OCI-LY1 (cell line): ENCODE data around the gene RNF19B.

Experiments
- H2AFZ ChIP-seq: fragments of 200-600 bp; sonication (generic), shearing (Covaris generic); 2 replicates; pipeline ENCODE4 v1.6.0; 2014; ENCODE audit warnings: antibody characterized with exemption, mild to moderate bottlenecking, low read length
- H3F3A ChIP-seq: fragments of 200-600 bp; sonication (generic), shearing (Covaris generic); 2 replicates; pipeline ENCODE4 v1.6.0; 2014; ENCODE audit warnings: mild to moderate bottlenecking, antibody characterized with exemption, low read length, moderate library complexity; ENCODE audit not compliant: insufficient read depth
- H3K27ac ChIP-seq: fragments of 200-600 bp; sonication (generic); 2 replicates; pipeline ENCODE4 v1.5.1; 2014; ENCODE audit warnings: low read length, mixed run types, mild to moderate bottlenecking, low read depth; ENCODE audit not compliant: poor library complexity, severe bottlenecking
- H3K27me3 ChIP-seq: fragments of 200-600 bp; sonication (generic); 2 replicates; pipeline ENCODE4 v1.6.0; 2014; ENCODE audit warnings: antibody characterized with exemption, mild to moderate bottlenecking, low read length, moderate library complexity; ENCODE audit not compliant: insufficient read depth
- H3K36me3 ChIP-seq: fragments of 200-600 bp; sonication (generic); 2 replicates; pipeline ENCODE4 v1.6.1; 2014; ENCODE audit warnings: mild to moderate bottlenecking, antibody characterized with exemption, low read length, moderate library complexity, mixed read lengths; ENCODE audit not compliant: insufficient read depth
- H3K4me1 ChIP-seq: fragments of 200-600 bp; sonication (generic); 2 replicates; pipeline ENCODE4 v1.5.1; 2014; ENCODE audit warnings: mild to moderate bottlenecking, low read length, moderate library complexity; ENCODE audit not compliant: insufficient read depth, severe bottlenecking
- H3K4me2 ChIP-seq: fragments of 200-600 bp; sonication (generic), shearing (Covaris generic); 2 replicates; pipeline ENCODE4 v1.6.1; 2014; ENCODE audit warnings: low read length
- H3K4me3 ChIP-seq: fragments of 200-600 bp; sonication (generic); 2 replicates; pipeline ENCODE4 v1.5.1; 2014; ENCODE audit warnings: low read length, low read depth, mild to moderate bottlenecking, mixed read lengths; ENCODE audit not compliant: poor library complexity, severe bottlenecking
- H3K79me2 ChIP-seq: fragments of 200-600 bp; shearing (Covaris generic); 2 replicates; pipeline ENCODE4 v1.6.1; 2016; ENCODE audit warnings: mixed run types, low read length, mixed read lengths; ENCODE audit not compliant: insufficient read depth
- H3K9ac ChIP-seq: fragments of 200-600 bp; sonication (generic), shearing (Covaris generic); 2 replicates; pipeline ENCODE4 v1.6.1; 2014; ENCODE audit warnings: mild to moderate bottlenecking, low read length, mixed read lengths
- H3K9me2 ChIP-seq: fragments of 200-600 bp; sonication (generic), shearing (Covaris generic); 2 replicates; pipeline ENCODE4 v1.6.1; 2014; ENCODE audit warnings: low read depth, mild to moderate bottlenecking, low read length, mixed read lengths
- H3K9me3 ChIP-seq: fragments of 200-600 bp; shearing (Covaris generic); 2 replicates; pipeline ENCODE4 v1.6.1; 2014; ENCODE audit warnings: low read length, mixed read lengths
- H4K20me1 ChIP-seq: fragments of 200-600 bp; sonication (generic), shearing (Covaris generic); 2 replicates; pipeline ENCODE4 v1.6.0; 2016; ENCODE audit warnings: mild to moderate bottlenecking, low read length; ENCODE audit not compliant: insufficient read depth
- EZH2 ChIP-seq: fragments of 200-600 bp; sonication (generic), shearing (Covaris generic); IDR thresholded peaks from 2 replicates; pipeline ENCODE4 v1.8.0; 2017; ENCODE audit warnings: borderline replicate concordance, mixed run types, mild to moderate bottlenecking, antibody characterized with exemption, low read length, moderate library complexity, mixed read lengths
- TF ChIP-seq, protein P1 (sequence below): fragments of 200-600 bp; sonication (generic), shearing (Covaris generic); IDR thresholded peaks from 2 replicates; pipeline ENCODE4 v1.5.1; 2017; ENCODE audit warnings: mild to moderate bottlenecking, antibody characterized with exemption, low read length, moderate library complexity, mixed read lengths

RNF19B gene

DNA sequence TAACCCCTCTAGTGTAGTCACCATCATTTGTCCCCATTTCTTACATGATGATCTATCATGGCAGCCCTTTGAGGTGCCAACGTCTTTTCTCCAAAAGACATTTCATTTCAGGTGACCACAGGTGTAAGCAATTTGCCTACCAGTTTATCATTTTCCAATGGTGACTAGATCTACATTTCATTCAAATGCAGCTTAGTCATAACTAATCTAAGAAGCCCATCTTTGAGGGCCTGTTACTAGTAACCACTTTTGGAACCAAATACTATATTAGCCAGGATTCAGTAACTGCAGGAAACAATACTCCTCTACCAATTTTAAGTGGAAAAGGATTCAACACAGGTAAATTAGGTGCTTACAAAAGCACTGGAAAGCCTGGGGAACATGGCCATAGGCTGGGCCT is 32.8 kb downstream of the RNF19B start:
- no peak overlapping the region for H2AFZ ChIP-seq
- no peak overlapping the region for H3K4me2 ChIP-seq
- no peak overlapping the region for H3K4me3 ChIP-seq
- H3K4me1 ChIP-seq: no peaks in the 10 kb centered on the region
- no peaks in the 10 kb centered on the region for H3K9me3 ChIP-seq
- no peaks in the 10 kb centered on the region for H3F3A ChIP-seq
- TF ChIP-seq, protein P1, sequence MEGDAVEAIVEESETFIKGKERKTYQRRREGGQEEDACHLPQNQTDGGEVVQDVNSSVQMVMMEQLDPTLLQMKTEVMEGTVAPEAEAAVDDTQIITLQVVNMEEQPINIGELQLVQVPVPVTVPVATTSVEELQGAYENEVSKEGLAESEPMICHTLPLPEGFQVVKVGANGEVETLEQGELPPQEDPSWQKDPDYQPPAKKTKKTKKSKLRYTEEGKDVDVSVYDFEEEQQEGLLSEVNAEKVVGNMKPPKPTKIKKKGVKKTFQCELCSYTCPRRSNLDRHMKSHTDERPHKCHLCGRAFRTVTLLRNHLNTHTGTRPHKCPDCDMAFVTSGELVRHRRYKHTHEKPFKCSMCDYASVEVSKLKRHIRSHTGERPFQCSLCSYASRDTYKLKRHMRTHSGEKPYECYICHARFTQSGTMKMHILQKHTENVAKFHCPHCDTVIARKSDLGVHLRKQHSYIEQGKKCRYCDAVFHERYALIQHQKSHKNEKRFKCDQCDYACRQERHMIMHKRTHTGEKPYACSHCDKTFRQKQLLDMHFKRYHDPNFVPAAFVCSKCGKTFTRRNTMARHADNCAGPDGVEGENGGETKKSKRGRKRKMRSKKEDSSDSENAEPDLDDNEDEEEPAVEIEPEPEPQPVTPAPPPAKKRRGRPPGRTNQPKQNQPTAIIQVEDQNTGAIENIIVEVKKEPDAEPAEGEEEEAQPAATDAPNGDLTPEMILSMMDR: no peak
- TF ChIP-seq EZH2: no peak
- no peaks in the 10 kb centered on the region for H4K20me1 ChIP-seq
- no peaks in the 10 kb centered on the region for H3K79me2 ChIP-seq
- H3K9ac ChIP-seq: no peak overlapping the region
- H3K9me2 ChIP-seq: no peaks in the 10 kb centered on the region
- H3K27ac ChIP-seq: no peak overlapping the region
- H3K27me3 ChIP-seq: no peaks in the 10 kb centered on the region
- H3K36me3 ChIP-seq: 0 out of 2 replicates have a peak, but pooled peaks cover 4% of the 10 kb centered on the region

GRCh38 chr1:32929366-32929765 is 35.2 kb downstream of the RNF19B start:
- no peak for TF ChIP-seq EZH2
- TF ChIP-seq, protein P1: no peak
- no peaks in the 10 kb centered on the region for H3K9me2 ChIP-seq
- H3K9ac ChIP-seq: no peak overlapping the region
- no peaks in the 10 kb centered on the region for H3F3A ChIP-seq
- H3K79me2 ChIP-seq: no peaks in the 10 kb centered on the region
- H3K36me3 ChIP-seq: no peaks in the 10 kb centered on the region
- 0 out of 2 replicates have a peak, but pooled peaks cover 4% of the 10 kb centered on the region for H3K27me3 ChIP-seq
- no peaks in the 10 kb centered on the region for H3K4me1 ChIP-seq
- H3K4me2 ChIP-seq: no peak overlapping the region
- H4K20me1 ChIP-seq: no peaks in the 10 kb centered on the region
- no peak overlapping the region for H2AFZ ChIP-seq
- H3K27ac ChIP-seq: no peak overlapping the region
- H3K9me3 ChIP-seq: no peaks in the 10 kb centered on the region
- H3K4me3 ChIP-seq: no peak overlapping the region

- H4K20me1 ChIP-seq: no peaks in the 10 kb centered on the region
- H3K27me3 ChIP-seq: 0 out of 2 replicates have a peak, but pooled peaks cover 4% of the 10 kb centered on the region
- no peaks in the 10 kb centered on the region for H3K9me3 ChIP-seq
- no peak overlapping the region for H2AFZ ChIP-seq
- TF ChIP-seq, protein P1: no peak
- TF ChIP-seq EZH2: no peak
- H3K4me1 ChIP-seq: no peaks in the 10 kb centered on the region
- H3K4me2 ChIP-seq: no peak overlapping the region
- H3K9me2 ChIP-seq: no peaks in the 10 kb centered on the region
- no peak overlapping the region for H3K9ac ChIP-seq
- no peak overlapping the region for H3K4me3 ChIP-seq
- no peak overlapping the region for H3K27ac ChIP-seq
- no peaks in the 10 kb centered on the region for H3F3A ChIP-seq
- H3K79me2 ChIP-seq: no peaks in the 10 kb centered on the region
- H3K36me3 ChIP-seq: no peaks in the 10 kb centered on the region
These were observed 35.9 kb downstream of the RNF19B start for GRCh38 chr1:32928715-32929114.
